MM.1S (cell line): ENCODE measurements around the gene PAK4.

Experiments used
- DNase-seq: peaks from one replicate; pipeline ENCODE4 v3.0.0-alpha.2; 2015
- H2AFZ ChIP-seq: fragments of 300-600 bp; sonication (generic); 2 replicates; pipeline ENCODE4 v1.6.0; 2016; ENCODE audit warnings: antibody characterized with exemption, low read length
- H3F3A ChIP-seq: fragments of 300-600 bp; sonication (generic); 2 replicates; pipeline ENCODE4 v1.6.1; 2016; ENCODE audit warnings: mild to moderate bottlenecking, antibody characterized with exemption, low read length, moderate library complexity, mixed read lengths; ENCODE audit not compliant: insufficient read depth
- H3K27ac ChIP-seq: fragments of 300-600 bp; sonication (generic); 2 replicates; pipeline ENCODE4 v1.5.1; 2016; ENCODE audit warnings: mild to moderate bottlenecking, low read length
- H3K27me3 ChIP-seq: fragments of 300-600 bp; sonication (generic); replicated peaks from 2 replicates; pipeline ENCODE4 v1.6.0; 2016; ENCODE audit warnings: low read length; ENCODE audit not compliant: insufficient read depth
- H3K36me3 ChIP-seq: fragments of 300-600 bp; sonication (generic); replicated peaks from 2 replicates; pipeline ENCODE4 v1.6.1; 2016; ENCODE audit warnings: mild to moderate bottlenecking, low read length, mixed read lengths; ENCODE audit not compliant: insufficient read depth
- H3K4me1 ChIP-seq: fragments of 300-600 bp; sonication (generic); 2 replicates; pipeline ENCODE4 v1.6.1; 2016; ENCODE audit warnings: low read length, mixed read lengths
- H3K4me2 ChIP-seq: fragments of 300-600 bp; sonication (generic); 2 replicates; pipeline ENCODE4 v1.6.0; 2016; ENCODE audit warnings: low read depth, low read length
- H3K4me3 ChIP-seq: fragments of 300-600 bp; sonication (generic); 2 replicates; pipeline ENCODE4 v1.5.1; 2016; ENCODE audit warnings: low read length, mixed read lengths
- H3K79me2 ChIP-seq: fragments of 300-600 bp; sonication (generic); 2 replicates; pipeline ENCODE4 v1.6.1; 2016; ENCODE audit warnings: mixed run types, low read length, mixed read lengths
- H3K9ac ChIP-seq: fragments of 300-600 bp; sonication (generic); 2 replicates; pipeline ENCODE4 v1.6.1; 2016; ENCODE audit warnings: low read length, mixed read lengths
- H3K9me2 ChIP-seq: fragments of 300-600 bp; sonication (generic); replicated peaks from 2 replicates; pipeline ENCODE4 v1.6.1; 2016; ENCODE audit warnings: mild to moderate bottlenecking, low read length, mixed read lengths; ENCODE audit not compliant: insufficient read depth
- H3K9me3 ChIP-seq: fragments of 300-600 bp; sonication (generic); replicated peaks from 2 replicates; pipeline ENCODE4 v1.6.1; 2016; ENCODE audit warnings: mild to moderate bottlenecking, low read length, mixed read lengths; ENCODE audit not compliant: insufficient read depth
- H4K20me1 ChIP-seq: fragments of 300-600 bp; sonication (generic); 2 replicates; pipeline ENCODE4 v1.6.1; 2016; ENCODE audit warnings: mild to moderate bottlenecking, low read length, moderate library complexity, mixed read lengths; ENCODE audit not compliant: insufficient read depth
- CTCF ChIP-seq: fragments of 300-600 bp; sonication (generic); IDR thresholded peaks from 2 replicates; pipeline ENCODE4 v1.5.1; 2016; ENCODE audit warnings: antibody characterized with exemption, low read length, mixed read lengths
- EZH2 ChIP-seq: fragments of 300-600 bp; sonication (generic); optimal IDR thresholded peaks from 2 replicates; pipeline ENCODE3; 2017; ENCODE audit warnings: low read depth, mild to moderate bottlenecking, antibody characterized with exemption, low read length, mixed read lengths
- EZH2phosphoT487 ChIP-seq: fragments of 300-600 bp; sonication (generic); IDR thresholded peaks from 2 replicates; pipeline ENCODE4 v1.6.1; 2018; ENCODE audit warnings: antibody characterized with exemption, low read length

The PAK4 gene

GRCh38 chr19:39174558-39175544, 49.3 kb downstream of the PAK4 start:
- Histone ChIP-seq H3K9ac (no peak overlapping the region), H3K79me2 (no peaks in the 10 kb centered on the region), H3K27me3 (no peaks in the 10 kb centered on the region), H3K4me3 (no peak overlapping the region), H4K20me1 (no peaks in the 10 kb centered on the region), H3K4me2 (no peak overlapping the region), H3K4me1 (no peaks in the 10 kb centered on the region), H3F3A (no peaks in the 10 kb centered on the region), H2AFZ (no peak overlapping the region), H3K9me2 (no peaks in the 10 kb centered on the region), H3K9me3 (no peaks in the 10 kb centered on the region), H3K36me3 (no peaks in the 10 kb centered on the region), H3K27ac (no peak overlapping the region)
- TF ChIP-seq EZH2 = no peak
- TF ChIP-seq EZH2phosphoT487 = no peak
- no peak for TF ChIP-seq CTCF
- DNase-seq = no peak

- no peaks in the 10 kb centered on the region for H3K27me3 ChIP-seq
- no peak overlapping the region for H3K9ac ChIP-seq
- no peaks in the 10 kb centered on the region for H3K4me1 ChIP-seq
- H3K9me3 ChIP-seq = no peaks in the 10 kb centered on the region
- no peaks in the 10 kb centered on the region for H3F3A ChIP-seq
- no peak for DNase-seq
- TF ChIP-seq EZH2phosphoT487 (no peak), EZH2 (no peak), CTCF (no peak)
- H2AFZ ChIP-seq = no peak overlapping the region
- H3K36me3 ChIP-seq = no peaks in the 10 kb centered on the region
- H3K27ac ChIP-seq = no peak overlapping the region
- H3K4me3 ChIP-seq = no peak overlapping the region
- H3K9me2 ChIP-seq = no peaks in the 10 kb centered on the region
- no peak overlapping the region for H3K4me2 ChIP-seq
- no peaks in the 10 kb centered on the region for H3K79me2 ChIP-seq
- no peaks in the 10 kb centered on the region for H4K20me1 ChIP-seq
These were observed 50.0 kb downstream of the PAK4 start for GRCh38 chr19:39175564-39175963.

- H3K36me3 ChIP-seq = no peaks in the 10 kb centered on the region
These were observed 51.6 kb downstream of the PAK4 start for GRCh38 chr19:39177110-39177699.

More at GRCh38 chr19:39177110-39177699, 51.6 kb downstream of the PAK4 start:
- Histone ChIP-seq H4K20me1 (no peaks in the 10 kb centered on the region), H3K4me3 (no peak overlapping the region), H3K4me2 (no peak overlapping the region), H2AFZ (no peak overlapping the region), H3K9ac (no peak overlapping the region), H3K27ac (no peak overlapping the region), H3K4me1 (no peaks in the 10 kb centered on the region), H3K27me3 (no peaks in the 10 kb centered on the region), H3K9me3 (no peaks in the 10 kb centered on the region), H3F3A (no peaks in the 10 kb centered on the region), H3K9me2 (no peaks in the 10 kb centered on the region), H3K79me2 (no peaks in the 10 kb centered on the region)
- DNase-seq = no peak
- TF ChIP-seq CTCF (no peak), EZH2phosphoT487 (no peak), EZH2 (no peak)
